Ovary (tissue), 10 donors: ENCODE measurements around the gene LDHAL6A. TPM values are rescaled to one million over a fixed set of nuclear protein-coding genes. Genes with fewer than 3 reads are reported as not detected.
A peak's percentile ranks its signal among the peaks of the same experiment; 100 is the strongest.
"Not testable (repeated sequence)": the region's sequence is repeated elsewhere in the genome, so short reads cannot be mapped to it uniquely, and the experiment has no call there.

Experiments used
- DNase-seq, 5 donors: peaks; one replicate each; pipeline ENCODE4 v3.0.0-alpha.2; 2019 to 2020
- H3K27ac ChIP-seq, 2 donors: fragments of 200-600 bp; one replicate each; pipeline versions ENCODE4 v1.5.1 to v1.8.0; 2019 to 2022
- H3K27me3 ChIP-seq: fragments of 200-600 bp; one replicate; pipeline ENCODE4 v1.8.0; 2022
- H3K36me3 ChIP-seq: fragments of 200-600 bp; sonication (generic); one replicate; pipeline ENCODE4 v1.5.1; 2019
- H3K4me1 ChIP-seq: one replicate; pipeline ENCODE4 v1.8.1; 2013; ENCODE audit warnings: mild to moderate bottlenecking, moderate library complexity; ENCODE audit not compliant: insufficient read depth
- H3K4me3 ChIP-seq: fragments of 200-600 bp; sonication (generic); one replicate; pipeline ENCODE4 v1.5.1; 2017
- H3K9me3 ChIP-seq, 2 donors: fragments of 200-600 bp in 1 of 2; sonication (generic) in 1 of 2; one replicate each; pipeline versions ENCODE4 v1.5.1 to v1.8.1; 2013 to 2019; ENCODE audit warnings: mild to moderate bottlenecking in 1 of 2, moderate library complexity in 1 of 2
- CTCF ChIP-seq, 3 donors: fragments of 450-650 bp in 2 of 3; fragments of 200-600 bp in 1 of 3; IDR thresholded peaks; one replicate each; pipeline versions ENCODE4 v1.5.1 to v1.8.0; 2016 to 2022; ENCODE audit warnings: antibody characterized with exemption in 3 of 3, mild to moderate bottlenecking in 1 of 3
- EP300 ChIP-seq: sonication (generic); formaldehyde crosslinking; IDR thresholded peaks from one replicate; pipeline ENCODE4 v1.6.1; 2017; ENCODE audit warnings: antibody characterized with exemption
- POLR2A ChIP-seq: fragments of 450-650 bp; IDR thresholded peaks from one replicate; pipeline ENCODE4 v1.6.1; 2017; ENCODE audit warnings: antibody characterized with exemption, mild to moderate bottlenecking, moderate library complexity
- WGBS, 3 donors: extraction: QIAGEN DNeasy Blood & Tissue Kit in 1 of 3; methylation state at CpG; one replicate each; pipeline versions ENCODE4 v1.1.5 to v1.1.7; 2013 to 2017; 5-methylcytosine and 5-hydroxymethylcytosine counted together
- intact Hi-C, 4 donors: fragments of 100-400 bp; cut with DNase I; formaldehyde crosslinking; loops; one replicate each; pipeline versions ENCODE4 v1.11.0 to v1.15.1; 2022 to 2023
- long read RNA-seq, 3 donors: library from polyadenylated mRNA in 2 of 3; unstranded in 2 of 3; transcript quantifications; one replicate each; pipeline ENCODE4 v2.0.0 and lab custom pipeline, GENCODE V29; 2021 to 2026
- polyA plus RNA-seq, 2 donors: library from polyadenylated mRNA; stranded (reverse); fragments of 200-250 nt in 1 of 2; fragments of 350-450 nt in 1 of 2; fragmentation: Illumina TruSeq in 1 of 2; extraction: RNeasy Lipid Tissue Mini Kit (QIAGEN cat#74804) in 1 of 2; gene quantifications; one replicate each; pipeline ENCODE4 v1.2.3, GENCODE V29; 2013 to 2014
- total RNA-seq, 7 donors: library from RNA; depleted of rRNA in 2 of 7; stranded (reverse); fragments of >200 nt in 2 of 7; fragmentation: NEBNext Ultra II Directional in 3 of 7; extraction: Animal tissue kit (Norgen Biotek cat#: 25700) in 3 of 7; gene quantifications; one replicate each; pipeline versions ENCODE4 v1.1.0 to v1.2.4, GENCODE V29; 2016 to 2023
- donor health status: DM: no; HTN: no; CAD: no; lungs with moderate emphysema.
- donor health status: DM: no; HTN: no; CAD: no.
- donor health status: Bipolar disorder and iron deficiency.
- donor health status: DM: yes; HTN: yes; CAD: no.
- donor health status: DM: no; HTN: no; CAD: no.
- donor health status: DM: yes; HTN: yes; CAD: no.

Gene LDHAL6A
- total RNA-seq, result 1 to 10 TPM in 1 of 7 donors, under 1 TPM in 3, not detected in 3; 0.32 to 1.2 (median 0.55) TPM
- polyA plus RNA-seq, result under 1 TPM in 1 of 2 donors, not detected in 1; 0.84 TPM
- long read RNA-seq, donor 1, partial matches to known transcripts, result 0 of 3 reads
- long read RNA-seq, donor 1, other reads (novel, unspliced or antisense), result 2 of 3 reads
- long read RNA-seq, donor 2, transcript LDHAL6A-202 (8 exons, 1,716 nt), result major isoform, 8 of 16 reads
- long read RNA-seq, donor 2, partial matches to known transcripts, result 8 of 16 reads
- long read RNA-seq, donor 2, other reads (novel, unspliced or antisense), result 0 of 16 reads
- long read RNA-seq, donor 3, partial matches to known transcripts, result 0 of 1 reads
- long read RNA-seq, donor 3, other reads (novel, unspliced or antisense), result 1 of 1 reads

DNA sequence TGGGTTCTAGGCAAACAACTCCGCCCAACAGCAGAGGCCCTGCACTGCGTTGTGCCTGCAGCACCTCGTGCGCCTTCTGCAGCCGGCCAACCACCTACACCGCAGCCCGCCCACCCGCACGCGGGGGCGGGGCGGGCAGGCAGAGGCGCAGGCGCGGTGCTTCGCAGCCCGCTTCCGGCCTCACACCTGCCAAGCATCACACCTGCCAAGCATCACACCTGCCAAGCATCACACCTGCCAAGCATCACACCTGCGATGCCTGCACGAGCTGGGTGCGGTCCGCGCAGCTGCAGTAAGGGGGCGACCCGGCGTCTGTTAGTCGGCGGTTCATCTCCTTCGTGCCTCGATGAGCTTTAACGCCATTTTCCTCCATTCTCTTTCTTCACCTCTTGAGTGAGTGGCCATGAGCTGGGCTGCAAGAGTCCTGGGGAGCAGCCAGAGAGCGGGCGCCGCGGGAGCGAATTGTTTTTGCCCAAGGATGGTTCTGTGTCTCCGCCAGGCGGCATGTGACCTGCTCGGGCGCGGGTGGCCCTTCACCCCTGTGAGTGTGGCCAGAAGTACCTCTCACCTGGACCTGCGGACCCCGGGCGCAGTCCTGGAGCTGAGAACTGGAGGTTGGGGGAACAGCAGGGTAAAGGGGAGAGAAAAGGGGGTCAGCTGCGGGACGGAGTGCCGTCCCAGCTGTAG, at the start of gene LDHAL6A:
TSS of gene LDHAL6A (plus strand) at position 171 of the 687 bp plus-strand sequence. CDS start 825 bp downstream, outside the sequence.
- Histone ChIP-seq H3K27me3 (no peaks in the 10 kb centered on the region), H3K36me3 (no peaks in the 10 kb centered on the region), H3K27ac (no peak within 1 kb of the TSS), H3K4me1 (no peaks in the 10 kb centered on the region), H3K4me3 (no peak within 1 kb of the TSS), H3K9me3 (no peaks in the 10 kb centered on the region)
- 57 to 79% (median 70%) methylated on average over 47 of the region's 47 CpGs for WGBS, 3 donors
- intact Hi-C loops, result no loop called here
- DNase-seq, result peak in 2 of 5 donors; percentile 16 to 29
- no peak for TF ChIP-seq POLR2A
- no peak for TF ChIP-seq EP300
- TF ChIP-seq CTCF (IDR thresholded peaks at IDR 0.05), result no peak

DNA sequence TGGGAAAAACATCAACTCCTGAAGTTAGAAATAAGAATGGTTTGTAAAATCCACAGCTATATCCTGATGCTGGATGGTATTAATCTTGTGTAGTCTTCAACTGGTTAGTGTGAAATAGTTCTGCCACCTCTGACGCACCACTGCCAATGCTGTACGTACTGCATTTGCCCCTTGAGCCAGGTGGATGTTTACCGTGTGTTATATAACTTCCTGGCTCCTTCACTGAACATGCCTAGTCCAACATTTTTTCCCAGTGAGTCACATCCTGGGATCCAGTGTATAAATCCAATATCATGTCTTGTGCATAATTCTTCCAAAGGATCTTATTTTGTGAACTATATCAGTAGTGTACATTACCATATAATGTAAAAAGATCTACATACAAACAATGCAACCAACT, 48.3 kb upstream of the LDHAL6A start:
- WGBS, 3 donors, result 28 to 49% (median 32%) methylated on average over 3 of the region's 3 CpGs
- DNase-seq, H3K4me1 ChIP-seq, intact Hi-C loops, H3K4me3 ChIP-seq, H3K27me3 ChIP-seq, H3K9me3 ChIP-seq, H3K36me3 ChIP-seq, H3K27ac ChIP-seq: not testable (repeated sequence)

- TF ChIP-seq CTCF (IDR thresholded peaks at IDR 0.05), result no peak
- no peak for TF ChIP-seq POLR2A
- TF ChIP-seq EP300, result no peak
- H3K36me3 ChIP-seq, result no peaks in the 10 kb centered on the region
- no peaks in the 10 kb centered on the region for H3K4me1 ChIP-seq
- no peaks in the 10 kb centered on the region for H3K9me3 ChIP-seq
- no peak overlapping the region for H3K27ac ChIP-seq
- intact Hi-C loops, result no loop called here
- DNase-seq, result no peak
- H3K4me3 ChIP-seq, result no peak overlapping the region
- no peaks in the 10 kb centered on the region for H3K27me3 ChIP-seq
- WGBS, 3 donors, result 92 to 96% (median 92%) methylated on average over 9 of the region's 9 CpGs
Measured at GRCh38 chr11:18408558-18409291, 46.9 kb upstream of the LDHAL6A start.

DNA sequence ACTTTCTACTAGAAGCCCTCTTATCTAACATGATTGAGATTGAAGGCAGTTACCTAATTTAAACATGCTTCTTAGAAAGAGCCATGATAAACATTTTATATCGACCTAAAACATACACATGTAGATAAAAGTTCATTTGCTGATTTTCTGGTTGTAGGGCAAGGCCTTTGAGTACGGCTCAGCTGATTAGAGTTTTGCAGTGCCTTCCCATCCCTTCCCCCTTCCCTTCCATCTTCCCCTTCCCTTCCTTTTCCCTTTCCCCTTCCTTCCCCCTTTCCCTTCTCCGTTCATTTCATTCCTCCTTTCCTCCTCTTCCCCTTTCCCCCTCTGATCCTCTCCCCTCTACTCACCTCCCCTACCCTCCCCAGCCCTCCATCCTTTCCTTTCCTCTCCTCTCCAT, 39.2 kb upstream of the LDHAL6A start:
- Histone ChIP-seq H3K4me1 (no peaks in the 10 kb centered on the region), H3K27ac (no peak overlapping the region), H3K36me3 (no peaks in the 10 kb centered on the region), H3K9me3 (no peaks in the 10 kb centered on the region), H3K4me3 (no peak overlapping the region), H3K27me3 (no peaks in the 10 kb centered on the region)
- TF ChIP-seq CTCF (IDR thresholded peaks at IDR 0.05) (no peak), EP300 (no peak), POLR2A (no peak)
- intact Hi-C loops, result no loop called here
- DNase-seq, result no peak
- 78 to 87% (median 83%) methylated on average over 3 of the region's 3 CpGs for WGBS, 3 donors
